ENCODE results near the gene P2RX7. TPM values are rescaled to one million over a fixed set of nuclear protein-coding genes. Genes with fewer than 3 reads are reported as not detected.

Gene P2RX7
- polyA plus RNA-seq, 1 of the 3 experiments (the other 2 are of a cell fraction) = 0.43 TPM

- POLR2A ChIA-PET = interaction anchor here (1.0 to 1.1 kb wide), 3 partner anchors 47 to 446 kb away, joined by 3 to 4 read pairs (median 4); no protein-coding TSS in a partner anchor
- Histone ChIP-seq H2AFZ (ENCODE audit: low read depth) (no peak overlapping the region), H4K20me1 (ENCODE audit: insufficient read depth) (no peaks in the 10 kb centered on the region), H3K4me1 (ENCODE audit: control insufficient read depth in 1 of 2, insufficient read depth in 2 of 2, low read depth in 1 of 2, low read length in 1 of 2) (peaks cover 0 to 12% of the 10 kb centered on the region in 2 experiments; a peak in 1 of 4 replicates), H3K9me2 (no peaks in the 10 kb centered on the region), H3K36me3 (replicated peaks in 1 of 2; ENCODE audit: control insufficient read depth in 1 of 2, insufficient read depth in 2 of 2, low read length in 1 of 2) (no peaks in the 10 kb centered on the region), H3K4me2 (peak overlapping the region; percentile 98; the same call in 1 of the 2 replicates), H3K4me3 (ENCODE audit: low read depth in 2 of 2, low read length in 1 of 2) (no peak overlapping the region), H3K79me2 (ENCODE audit: insufficient read depth) (no peaks in the 10 kb centered on the region), H3K27ac (ENCODE audit: low read depth in 2 of 2, low read length in 1 of 2) (peak overlapping the region in 1 of 2 experiments; percentile 41; a peak in 1 of 4 replicates), H3K9ac (no peak overlapping the region), H3K27me3 (ENCODE audit: insufficient read depth) (no peaks in the 10 kb centered on the region; the same call in 1 of the 2 replicates), H3F3A (replicated peaks; ENCODE audit: insufficient read depth) (peaks cover 12% of the 10 kb centered on the region), H3K9me3 (no peaks in the 10 kb centered on the region)
- no peak for TF ChIP-seq TEAD4 (IDR thresholded peaks at IDR 0.05; ENCODE audit: borderline replicate concordance, insufficient read depth)
- TF ChIP-seq, protein P1, sequence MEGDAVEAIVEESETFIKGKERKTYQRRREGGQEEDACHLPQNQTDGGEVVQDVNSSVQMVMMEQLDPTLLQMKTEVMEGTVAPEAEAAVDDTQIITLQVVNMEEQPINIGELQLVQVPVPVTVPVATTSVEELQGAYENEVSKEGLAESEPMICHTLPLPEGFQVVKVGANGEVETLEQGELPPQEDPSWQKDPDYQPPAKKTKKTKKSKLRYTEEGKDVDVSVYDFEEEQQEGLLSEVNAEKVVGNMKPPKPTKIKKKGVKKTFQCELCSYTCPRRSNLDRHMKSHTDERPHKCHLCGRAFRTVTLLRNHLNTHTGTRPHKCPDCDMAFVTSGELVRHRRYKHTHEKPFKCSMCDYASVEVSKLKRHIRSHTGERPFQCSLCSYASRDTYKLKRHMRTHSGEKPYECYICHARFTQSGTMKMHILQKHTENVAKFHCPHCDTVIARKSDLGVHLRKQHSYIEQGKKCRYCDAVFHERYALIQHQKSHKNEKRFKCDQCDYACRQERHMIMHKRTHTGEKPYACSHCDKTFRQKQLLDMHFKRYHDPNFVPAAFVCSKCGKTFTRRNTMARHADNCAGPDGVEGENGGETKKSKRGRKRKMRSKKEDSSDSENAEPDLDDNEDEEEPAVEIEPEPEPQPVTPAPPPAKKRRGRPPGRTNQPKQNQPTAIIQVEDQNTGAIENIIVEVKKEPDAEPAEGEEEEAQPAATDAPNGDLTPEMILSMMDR (IDR thresholded peaks at IDR 0.05) = no peak
- no peak for TF ChIP-seq FOXM1 (IDR thresholded peaks at IDR 0.05; ENCODE audit: low read depth)
- TF ChIP-seq, protein P2, sequence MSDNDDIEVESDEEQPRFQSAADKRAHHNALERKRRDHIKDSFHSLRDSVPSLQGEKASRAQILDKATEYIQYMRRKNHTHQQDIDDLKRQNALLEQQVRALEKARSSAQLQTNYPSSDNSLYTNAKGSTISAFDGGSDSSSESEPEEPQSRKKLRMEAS (IDR thresholded peaks at IDR 0.05; ENCODE audit: low read depth) = no peak
- no peak for TF ChIP-seq MXI1 (IDR thresholded peaks at IDR 0.05; ENCODE audit: low read depth, low read length)
- no peak for TF ChIP-seq ELF1 (IDR thresholded peaks at IDR 0.05)
- TF ChIP-seq, protein P3, sequence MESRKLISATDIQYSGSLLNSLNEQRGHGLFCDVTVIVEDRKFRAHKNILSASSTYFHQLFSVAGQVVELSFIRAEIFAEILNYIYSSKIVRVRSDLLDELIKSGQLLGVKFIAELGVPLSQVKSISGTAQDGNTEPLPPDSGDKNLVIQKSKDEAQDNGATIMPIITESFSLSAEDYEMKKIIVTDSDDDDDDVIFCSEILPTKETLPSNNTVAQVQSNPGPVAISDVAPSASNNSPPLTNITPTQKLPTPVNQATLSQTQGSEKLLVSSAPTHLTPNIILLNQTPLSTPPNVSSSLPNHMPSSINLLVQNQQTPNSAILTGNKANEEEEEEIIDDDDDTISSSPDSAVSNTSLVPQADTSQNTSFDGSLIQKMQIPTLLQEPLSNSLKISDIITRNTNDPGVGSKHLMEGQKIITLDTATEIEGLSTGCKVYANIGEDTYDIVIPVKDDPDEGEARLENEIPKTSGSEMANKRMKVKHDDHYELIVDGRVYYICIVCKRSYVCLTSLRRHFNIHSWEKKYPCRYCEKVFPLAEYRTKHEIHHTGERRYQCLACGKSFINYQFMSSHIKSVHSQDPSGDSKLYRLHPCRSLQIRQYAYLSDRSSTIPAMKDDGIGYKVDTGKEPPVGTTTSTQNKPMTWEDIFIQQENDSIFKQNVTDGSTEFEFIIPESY (IDR thresholded peaks at IDR 0.05; ENCODE audit: borderline replicate concordance, low read depth) = no peak
- TF ChIP-seq TCF12 (IDR thresholded peaks at IDR 0.05) = no peak
- DNase-seq = no peak
- 59% methylated on average over 4 of the region's 4 CpGs for WGBS (ENCODE audit: low lambda C conversion rate)
- CTCF ChIA-PET = interaction anchor here (1.1 to 1.7 kb wide), 5 partner anchors 21 to 549 kb away, joined by 3 to 5 read pairs (median 5); no protein-coding TSS in a partner anchor
These were observed 735 bp upstream of the P2RX7 start for GRCh38 chr12:121131941-121132341.

GRCh38 chr12:121133838-121134237 lies 1.2 kb downstream of the P2RX7 start:
- Histone ChIP-seq H3K9ac (peak overlapping the region; percentile 51; the same call in 1 of the 2 replicates), H3K27me3 (ENCODE audit: insufficient read depth) (no peaks in the 10 kb centered on the region), H3K9me3 (no peaks in the 10 kb centered on the region), H3K4me1 (ENCODE audit: control insufficient read depth in 1 of 2, insufficient read depth in 2 of 2, low read depth in 1 of 2, low read length in 1 of 2) (peaks cover 0 to 12% of the 10 kb centered on the region in 2 experiments; a peak in 1 of 4 replicates), H3K4me2 (peak overlapping the region; percentile 98), H2AFZ (ENCODE audit: low read depth) (peak overlapping the region; percentile 97), H3K27ac (ENCODE audit: low read depth in 2 of 2, low read length in 1 of 2) (no peak overlapping the region), H4K20me1 (ENCODE audit: insufficient read depth) (no peaks in the 10 kb centered on the region), H3K9me2 (no peaks in the 10 kb centered on the region), H3K4me3 (ENCODE audit: low read depth in 2 of 2, low read length in 1 of 2) (0 out of 4 replicates have a peak overlapping the region, but pooled peaks of 1 of the 2 experiments have one; percentile 86), H3K79me2 (ENCODE audit: insufficient read depth) (no peaks in the 10 kb centered on the region), H3K36me3 (replicated peaks in 1 of 2; ENCODE audit: control insufficient read depth in 1 of 2, insufficient read depth in 2 of 2, low read length in 1 of 2) (no peaks in the 10 kb centered on the region), H3F3A (replicated peaks; ENCODE audit: insufficient read depth) (peaks cover 12% of the 10 kb centered on the region)
- ChIA-PET CTCF (no interaction called here), POLR2A (no interaction called here)
- WGBS (ENCODE audit: low lambda C conversion rate) = 91% methylated on average over 7 of the region's 7 CpGs
- no peak for DNase-seq
- no peak for TF ChIP-seq PBX3 (IDR thresholded peaks at IDR 0.05)
- TF ChIP-seq RAD21 (IDR thresholded peaks at IDR 0.05; ENCODE audit: low read length) = no peak
- no peak for TF ChIP-seq CHD2 (IDR thresholded peaks at IDR 0.05; ENCODE audit: low read length, partially characterized antibody)
- TF ChIP-seq TEAD4 (IDR thresholded peaks at IDR 0.05; ENCODE audit: borderline replicate concordance, insufficient read depth) = no peak
- TF ChIP-seq FOXM1 (IDR thresholded peaks at IDR 0.05; ENCODE audit: low read depth) = no peak
- TF ChIP-seq, protein P4, sequence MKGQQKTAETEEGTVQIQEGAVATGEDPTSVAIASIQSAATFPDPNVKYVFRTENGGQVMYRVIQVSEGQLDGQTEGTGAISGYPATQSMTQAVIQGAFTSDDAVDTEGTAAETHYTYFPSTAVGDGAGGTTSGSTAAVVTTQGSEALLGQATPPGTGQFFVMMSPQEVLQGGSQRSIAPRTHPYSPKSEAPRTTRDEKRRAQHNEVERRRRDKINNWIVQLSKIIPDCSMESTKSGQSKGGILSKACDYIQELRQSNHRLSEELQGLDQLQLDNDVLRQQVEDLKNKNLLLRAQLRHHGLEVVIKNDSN (IDR thresholded peaks at IDR 0.05; ENCODE audit: borderline replicate concordance, low read depth) = no peak
- no peak for TF ChIP-seq JUND (IDR thresholded peaks at IDR 0.05)
- TF ChIP-seq NFIC (IDR thresholded peaks at IDR 0.05; ENCODE audit: borderline replicate concordance) = no peak
- no peak for TF ChIP-seq NRF1 (IDR thresholded peaks at IDR 0.05; ENCODE audit: low read depth, low read length)
- no peak for TF ChIP-seq SMC3 (IDR thresholded peaks at IDR 0.05; ENCODE audit: low read depth, low read length)
- TF ChIP-seq, protein P3 (IDR thresholded peaks at IDR 0.05; ENCODE audit: borderline replicate concordance, low read depth) = no peak
- TF ChIP-seq, protein P5, sequence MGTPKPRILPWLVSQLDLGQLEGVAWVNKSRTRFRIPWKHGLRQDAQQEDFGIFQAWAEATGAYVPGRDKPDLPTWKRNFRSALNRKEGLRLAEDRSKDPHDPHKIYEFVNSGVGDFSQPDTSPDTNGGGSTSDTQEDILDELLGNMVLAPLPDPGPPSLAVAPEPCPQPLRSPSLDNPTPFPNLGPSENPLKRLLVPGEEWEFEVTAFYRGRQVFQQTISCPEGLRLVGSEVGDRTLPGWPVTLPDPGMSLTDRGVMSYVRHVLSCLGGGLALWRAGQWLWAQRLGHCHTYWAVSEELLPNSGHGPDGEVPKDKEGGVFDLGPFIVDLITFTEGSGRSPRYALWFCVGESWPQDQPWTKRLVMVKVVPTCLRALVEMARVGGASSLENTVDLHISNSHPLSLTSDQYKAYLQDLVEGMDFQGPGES (IDR thresholded peaks at IDR 0.05; ENCODE audit: low read depth, low read length) = no peak
- no peak for TF ChIP-seq MXI1 (IDR thresholded peaks at IDR 0.05; ENCODE audit: low read depth, low read length)
- TF ChIP-seq POLR2AphosphoS5 (IDR thresholded peaks at IDR 0.05; ENCODE audit: low read depth, low read length) = no peak
